Natural killer cell (primary cell): ENCODE data around the gene NPDC1. TPM values are rescaled to one million over a fixed set of nuclear protein-coding genes. Genes with fewer than 3 reads are reported as not detected.

ENCODE experiments used
- ATAC-seq, 3 donors: fragments of 150-1000 bp in 2 of 3; fragments of 200-7000 bp in 1 of 3; cut with Tn5 transposase; 1 replicate in 1 of 3; 2 replicates in 2 of 3; pipeline ENCODE4 v1.10.0; 2021; ENCODE audit warnings: mild to moderate bottlenecking in 2 of 3, moderate library complexity in 2 of 3
- DNase-seq, 2 donors: peaks; one replicate each; pipeline versions ENCODE4 v3.0.0 to v3.0.0-alpha.2; 2013 to 2021; ENCODE audit warnings: mixed read lengths in 1 of 2
- H3K27ac ChIP-seq: one replicate; pipeline ENCODE4 v1.5.1; 2013; ENCODE audit warnings: mild to moderate bottlenecking, low read length
- H3K27me3 ChIP-seq: one replicate; pipeline ENCODE4 v1.6.1; 2013; ENCODE audit warnings: low read length; ENCODE audit not compliant: control insufficient read depth, insufficient read depth
- H3K36me3 ChIP-seq: one replicate; pipeline ENCODE4 v1.6.1; 2013; ENCODE audit warnings: low read length; ENCODE audit not compliant: control insufficient read depth, insufficient read depth
- H3K4me1 ChIP-seq: one replicate; pipeline ENCODE4 v1.6.1; 2013; ENCODE audit warnings: low read length; ENCODE audit not compliant: control insufficient read depth, insufficient read depth
- H3K4me3 ChIP-seq: one replicate; pipeline ENCODE4 v1.5.1; 2013; ENCODE audit warnings: low read length
- H3K9me3 ChIP-seq: one replicate; pipeline ENCODE4 v1.6.1; 2013; ENCODE audit warnings: low read length; ENCODE audit not compliant: control insufficient read depth, insufficient read depth
- H3K27ac Mint-ChIP-seq, 2 donors: one replicate each; pipeline ENCODE4 v1.8.0; 2022; ENCODE audit warnings: mild to moderate bottlenecking in 2 of 2, mixed read lengths in 2 of 2, moderate library complexity in 1 of 2
- H3K27me3 Mint-ChIP-seq, 2 donors: one replicate each; pipeline ENCODE4 v1.8.0; 2022; ENCODE audit warnings: low read depth in 2 of 2, mixed read lengths in 2 of 2
- H3K36me3 Mint-ChIP-seq: one replicate; pipeline ENCODE4 v1.8.0; 2022; ENCODE audit warnings: mixed read lengths
- H3K4me1 Mint-ChIP-seq, 2 donors: one replicate each; pipeline ENCODE4 v1.8.0; 2022; ENCODE audit warnings: mixed read lengths in 2 of 2
- H3K4me3 Mint-ChIP-seq: one replicate; pipeline ENCODE4 v1.8.0; 2022; ENCODE audit warnings: mild to moderate bottlenecking, moderate library complexity, mixed read lengths
- H3K9me3 Mint-ChIP-seq, 2 donors: one replicate each; pipeline ENCODE4 v1.8.0; 2022; ENCODE audit warnings: mixed read lengths in 2 of 2
- CTCF ChIP-seq: fragments of 200-600 bp; IDR thresholded peaks from one replicate; pipeline ENCODE4 v1.8.0; 2022; ENCODE audit warnings: antibody characterized with exemption
- WGBS: methylation state at CpG from one replicate; pipeline ENCODE4 v1.1.7; 2013; ENCODE audit warnings: missing lambda C conversion rate; ENCODE audit not compliant: insufficient coverage; 5-methylcytosine and 5-hydroxymethylcytosine counted together
- intact Hi-C: fragments of 100-400 bp; cut with micrococcal nuclease; formaldehyde crosslinking; loops from one replicate; pipeline ENCODE4 v1.14.2; 2022
- total RNA-seq, 4 donors: library from RNA; stranded (reverse); fragments of 120-200 nt in 1 of 4; gene quantifications; one replicate each; pipeline versions ENCODE4 v1.2.3 to v1.2.4, GENCODE V29; 2013 to 2022

Gene NPDC1
- total RNA-seq, 3 donors from 2014 or later (not counting 1 experiment from before 2014, with no cell fraction given), result 0.87 to 5.6 (median 3.4) TPM

- Mint-ChIP-seq H3K36me3 (no peaks in the 10 kb centered on the region), H3K27ac (no peak overlapping the region), H3K9me3 (no peaks in the 10 kb centered on the region), H3K27me3 (peaks cover 8 to 22% of the 10 kb centered on the region in 2 donors), H3K4me3 (no peak overlapping the region), H3K4me1 (peaks cover 5 to 7% of the 10 kb centered on the region in 2 donors)
- DNase-seq, result no peak
- 87% methylated on average over 36 of the region's 36 CpGs for WGBS
- H3K27me3 ChIP-seq, result peaks cover 48% of the 10 kb centered on the region
- no peak overlapping the region for H3K4me3 ChIP-seq
- intact Hi-C loops, result no loop called here
- H3K36me3 ChIP-seq, result no peaks in the 10 kb centered on the region
- H3K9me3 ChIP-seq, result no peaks in the 10 kb centered on the region
- no peak for ATAC-seq
- H3K4me1 ChIP-seq, result peaks cover 37% of the 10 kb centered on the region
- no peak overlapping the region for H3K27ac ChIP-seq
- no peak for TF ChIP-seq CTCF
Measured at GRCh38 chr9:137042751-137043727, 2.9 kb downstream of the NPDC1 start.

GRCh38 chr9:137041124-137041523, 4.9 kb downstream of the NPDC1 start:
- ATAC-seq, result no peak
- H3K9me3 Mint-ChIP-seq, result no peaks in the 10 kb centered on the region
- H3K27ac Mint-ChIP-seq, result no peak overlapping the region
- H3K36me3 Mint-ChIP-seq, result no peaks in the 10 kb centered on the region
- peaks cover 27% of the 10 kb centered on the region for H3K4me1 ChIP-seq
- no peaks in the 10 kb centered on the region for H3K36me3 ChIP-seq
- H3K27ac ChIP-seq, result no peak overlapping the region
- H3K27me3 Mint-ChIP-seq, result peaks cover 8 to 9% of the 10 kb centered on the region in 2 donors
- no peak overlapping the region for H3K4me3 ChIP-seq
- H3K27me3 ChIP-seq, result peaks cover 29% of the 10 kb centered on the region
- no peak for DNase-seq
- H3K4me1 Mint-ChIP-seq, result peaks cover 0 to 7% of the 10 kb centered on the region in 2 donors
- no peak overlapping the region for H3K4me3 Mint-ChIP-seq
- H3K9me3 ChIP-seq, result no peaks in the 10 kb centered on the region
- no peak for TF ChIP-seq CTCF
- intact Hi-C loops, result no loop called here
- 68% methylated on average over 16 of the region's 16 CpGs for WGBS

GRCh38 chr9:137040568-137040967, 5.4 kb downstream of the NPDC1 start:
- Mint-ChIP-seq H3K36me3 (no peaks in the 10 kb centered on the region), H3K4me1 (peaks cover 0 to 7% of the 10 kb centered on the region in 2 donors), H3K9me3 (no peaks in the 10 kb centered on the region), H3K27me3 (peaks cover 8 to 9% of the 10 kb centered on the region in 2 donors), H3K4me3 (no peak overlapping the region), H3K27ac (no peak overlapping the region)
- peaks cover 26% of the 10 kb centered on the region for H3K27me3 ChIP-seq
- 91% methylated on average over 23 of the region's 23 CpGs for WGBS
- H3K9me3 ChIP-seq, result no peaks in the 10 kb centered on the region
- DNase-seq, result no peak
- no peaks in the 10 kb centered on the region for H3K36me3 ChIP-seq
- no peak overlapping the region for H3K27ac ChIP-seq
- peak in 1 of 3 donors; percentile 26 for ATAC-seq
- intact Hi-C loops, result no loop called here
- H3K4me3 ChIP-seq, result no peak overlapping the region
- peaks cover 27% of the 10 kb centered on the region for H3K4me1 ChIP-seq
- no peak for TF ChIP-seq CTCF
